Measurements from ENCODE around the gene TUNAR. TPM values are rescaled to one million over a fixed set of nuclear protein-coding genes. Genes with fewer than 3 reads are reported as not detected.

The TUNAR gene
- total and polyA plus RNA-seq, 9 of the 15 experiments (the other 6 are each of a cell fraction or from before 2014, with no cell fraction given) = not detected

DNA sequence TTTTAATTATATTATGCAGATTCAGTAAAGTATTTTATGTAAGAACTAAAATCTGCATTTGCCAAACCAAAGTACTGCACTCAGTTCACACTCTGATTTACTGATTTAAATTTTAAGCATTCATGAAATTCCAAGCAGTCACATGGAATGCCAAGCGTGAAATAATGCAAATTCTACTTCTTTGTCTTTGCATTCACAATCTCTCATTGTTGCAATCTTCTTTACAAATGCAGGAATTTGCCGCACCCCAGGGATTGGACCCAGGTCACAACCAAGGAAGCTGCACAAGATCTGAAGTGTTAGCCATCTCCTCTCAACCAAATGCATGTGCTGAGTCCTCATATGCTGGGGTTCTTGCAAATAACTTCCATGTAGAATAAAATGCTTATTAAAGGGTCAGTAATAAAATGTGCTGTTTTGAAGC lies 71.9 kb downstream of the TUNAR start (continued):
- TF ChIP-seq ZNF444 (CRISPR knock-in tag; IDR thresholded peaks at IDR 0.05) = no peak

DNA sequence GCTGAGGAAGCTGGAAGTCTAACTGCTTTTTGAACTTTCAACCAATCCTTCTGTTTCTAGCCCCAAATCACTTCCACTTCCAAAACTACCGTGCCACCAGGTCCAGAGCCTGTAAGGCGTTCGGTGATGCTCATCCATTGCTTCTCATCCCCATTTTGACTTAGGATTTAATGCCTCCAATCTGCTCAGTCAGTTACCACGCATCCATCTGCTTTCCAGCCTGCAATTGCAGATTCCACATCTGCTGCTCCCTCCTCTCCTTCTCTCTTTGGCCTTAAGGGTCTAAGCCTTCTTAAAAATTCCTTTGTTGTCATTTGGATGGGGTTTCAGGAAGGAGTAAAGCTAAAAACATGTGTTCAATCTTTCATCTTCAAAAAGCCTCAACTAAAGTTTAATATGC lies 74.7 kb downstream of the TUNAR start:
- Histone ChIP-seq H3K4me1 (replicated peaks in 1 of 2; ENCODE audit: control insufficient read depth in 2 of 2, insufficient read depth in 2 of 2, low read length in 2 of 2) (no peaks in the 10 kb centered on the region), H3K79me2 (ENCODE audit: control insufficient read depth, insufficient read depth, low read length) (no peaks in the 10 kb centered on the region), H3K4me2 (ENCODE audit: insufficient read depth, low read length) (no peak overlapping the region), H3K27me3 (ENCODE audit: control insufficient read depth in 2 of 2, insufficient read depth in 2 of 2, low read length in 2 of 2) (no peaks in the 10 kb centered on the region), H3K9me1 (ENCODE audit: control insufficient read depth, insufficient read depth, low read length) (no peaks in the 10 kb centered on the region), H3K36me3 (ENCODE audit: control insufficient read depth, insufficient read depth, low read length) (no peaks in the 10 kb centered on the region), H3K4me3 (no peak overlapping the region), H4K20me1 (replicated peaks; ENCODE audit: control insufficient read depth, insufficient read depth, low read length) (no peaks in the 10 kb centered on the region), H3K9ac (ENCODE audit: insufficient read depth in 1 of 2, low read depth in 2 of 2, low read length in 2 of 2) (no peak overlapping the region), H3K9me3 (replicated peaks; ENCODE audit: control insufficient read depth, insufficient read depth, low read depth, low read length) (no peaks in the 10 kb centered on the region), H3K27ac (ENCODE audit: extremely low read depth, low read depth, low read length) (no peak overlapping the region), H2AFZ (ENCODE audit: low read depth, low read length) (no peak overlapping the region)
- ChIA-PET CTCF (ENCODE audit: low intra/inter-chr PET ratio) (no interaction called here), POLR2A (no interaction called here)
- in situ Hi-C loops (cut with MboI) (no loop called here), intact Hi-C loops (cut with micrococcal nuclease) (no loop called here)
- no peak for FAIRE-seq
- no peak for DNase-seq (ENCODE audit: extremely low read depth in 1 of 4, low spot score in 3 of 4)
- ATAC-seq = no peak
- WGBS (ENCODE audit: insufficient coverage, low coverage, missing lambda C conversion rate) = 0% methylated on average over 3 of the region's 4 CpGs
- BruUV-seq (replicated peaks) = no TSS peak
- TF ChIP-seq ZKSCAN3 (CRISPR knock-in tag; IDR thresholded peaks at IDR 0.05) (no peak), ELF4 (CRISPR knock-in tag; IDR thresholded peaks at IDR 0.05) (no peak), ZNF143 (CRISPR knock-in tag; IDR thresholded peaks at IDR 0.05) (no peak), ZNF696 (CRISPR knock-in tag; conservative IDR thresholded peaks at IDR 0.05) (no peak), NCOA6 (IDR thresholded peaks at IDR 0.05) (no peak), ZNF785 (CRISPR knock-in tag; IDR thresholded peaks at IDR 0.05) (no peak), GATAD2B (IDR thresholded peaks at IDR 0.05; ENCODE audit: borderline replicate concordance) (no peak), GABPA (tag; conservative IDR thresholded peaks at IDR 0.05; ENCODE audit: low read depth) (no peak), GTF2F1 (IDR thresholded peaks at IDR 0.05; ENCODE audit: low read depth, low read length) (no peak), SIN3A (IDR thresholded peaks at IDR 0.05; ENCODE audit: borderline replicate concordance in 2 of 2, control insufficient read depth in 1 of 2, low read depth in 2 of 2, low read length in 2 of 2) (no peak), SAP30 (IDR thresholded peaks at IDR 0.05; ENCODE audit: borderline replicate concordance, insufficient read depth, low read depth, low read length, poor library complexity, severe bottlenecking) (no peak), FOXM1 (IDR thresholded peaks at IDR 0.05; ENCODE audit: low read depth) (no peak), FOXM1 (CRISPR knock-in tag; IDR thresholded peaks at IDR 0.05; ENCODE audit: low read depth) (no peak)
- TF ChIP-seq, protein P1, sequence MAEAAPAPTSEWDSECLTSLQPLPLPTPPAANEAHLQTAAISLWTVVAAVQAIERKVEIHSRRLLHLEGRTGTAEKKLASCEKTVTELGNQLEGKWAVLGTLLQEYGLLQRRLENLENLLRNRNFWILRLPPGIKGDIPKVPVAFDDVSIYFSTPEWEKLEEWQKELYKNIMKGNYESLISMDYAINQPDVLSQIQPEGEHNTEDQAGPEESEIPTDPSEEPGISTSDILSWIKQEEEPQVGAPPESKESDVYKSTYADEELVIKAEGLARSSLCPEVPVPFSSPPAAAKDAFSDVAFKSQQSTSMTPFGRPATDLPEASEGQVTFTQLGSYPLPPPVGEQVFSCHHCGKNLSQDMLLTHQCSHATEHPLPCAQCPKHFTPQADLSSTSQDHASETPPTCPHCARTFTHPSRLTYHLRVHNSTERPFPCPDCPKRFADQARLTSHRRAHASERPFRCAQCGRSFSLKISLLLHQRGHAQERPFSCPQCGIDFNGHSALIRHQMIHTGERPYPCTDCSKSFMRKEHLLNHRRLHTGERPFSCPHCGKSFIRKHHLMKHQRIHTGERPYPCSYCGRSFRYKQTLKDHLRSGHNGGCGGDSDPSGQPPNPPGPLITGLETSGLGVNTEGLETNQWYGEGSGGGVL (CRISPR knock-in tag; IDR thresholded peaks at IDR 0.05) = no peak
- TF ChIP-seq, protein P2, sequence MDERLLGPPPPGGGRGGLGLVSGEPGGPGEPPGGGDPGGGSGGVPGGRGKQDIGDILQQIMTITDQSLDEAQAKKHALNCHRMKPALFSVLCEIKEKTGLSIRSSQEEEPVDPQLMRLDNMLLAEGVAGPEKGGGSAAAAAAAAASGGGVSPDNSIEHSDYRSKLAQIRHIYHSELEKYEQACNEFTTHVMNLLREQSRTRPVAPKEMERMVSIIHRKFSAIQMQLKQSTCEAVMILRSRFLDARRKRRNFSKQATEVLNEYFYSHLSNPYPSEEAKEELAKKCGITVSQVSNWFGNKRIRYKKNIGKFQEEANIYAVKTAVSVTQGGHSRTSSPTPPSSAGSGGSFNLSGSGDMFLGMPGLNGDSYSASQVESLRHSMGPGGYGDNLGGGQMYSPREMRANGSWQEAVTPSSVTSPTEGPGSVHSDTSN (CRISPR knock-in tag; IDR thresholded peaks at IDR 0.05; ENCODE audit: low read depth) = no peak
- TF ChIP-seq, protein P2 (tag; conservative IDR thresholded peaks at IDR 0.05; ENCODE audit: low read depth) = no peak
- TF ChIP-seq, protein P3, sequence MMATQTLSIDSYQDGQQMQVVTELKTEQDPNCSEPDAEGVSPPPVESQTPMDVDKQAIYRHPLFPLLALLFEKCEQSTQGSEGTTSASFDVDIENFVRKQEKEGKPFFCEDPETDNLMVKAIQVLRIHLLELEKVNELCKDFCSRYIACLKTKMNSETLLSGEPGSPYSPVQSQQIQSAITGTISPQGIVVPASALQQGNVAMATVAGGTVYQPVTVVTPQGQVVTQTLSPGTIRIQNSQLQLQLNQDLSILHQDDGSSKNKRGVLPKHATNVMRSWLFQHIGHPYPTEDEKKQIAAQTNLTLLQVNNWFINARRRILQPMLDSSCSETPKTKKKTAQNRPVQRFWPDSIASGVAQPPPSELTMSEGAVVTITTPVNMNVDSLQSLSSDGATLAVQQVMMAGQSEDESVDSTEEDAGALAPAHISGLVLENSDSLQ (IDR thresholded peaks at IDR 0.05) = no peak
